GM18951 (cell line): Measurements from ENCODE around the gene NISCH.
A peak's percentile ranks its signal among the peaks of the same experiment; 100 is the strongest.

Experiments
- POLR2A ChIP-seq: IDR thresholded peaks from 4 replicates; pipeline ENCODE4 v1.6.1; 2011; ENCODE audit warnings: mild to moderate bottlenecking; ENCODE audit not compliant: insufficient read length, insufficient read depth; ENCODE audit errors: extremely low read depth
- in situ Hi-C: fragments of 300-500 bp; cut with MboI; formaldehyde crosslinking; loops from one replicate; pipeline ENCODE4 v1.12.0; 2022; ENCODE audit warnings: low sequenced_read_pairs, mixed read lengths, inconsistent platforms; ENCODE audit not compliant: unreplicated experiment

Gene NISCH

GRCh38 chr3:52532517-52532837, 77.1 kb downstream of the NISCH start:
- in situ Hi-C loops = no loop called here
- TF ChIP-seq POLR2A = no peak

- no peak for TF ChIP-seq POLR2A
- in situ Hi-C loops = no loop called here
Measured at GRCh38 chr3:52532838-52533622, 77.6 kb downstream of the NISCH start.

GRCh38 chr3:52533623-52534280, 78.3 kb downstream of the NISCH start, which contains the start of gene NT5DC2:
Gene NT5DC2 (minus strand): TSS chr3:52533857. CDS start chr3:52533737, 120 bp downstream.
- in situ Hi-C loops = no loop called here
- TF ChIP-seq POLR2A = peak; percentile 61

DNA sequence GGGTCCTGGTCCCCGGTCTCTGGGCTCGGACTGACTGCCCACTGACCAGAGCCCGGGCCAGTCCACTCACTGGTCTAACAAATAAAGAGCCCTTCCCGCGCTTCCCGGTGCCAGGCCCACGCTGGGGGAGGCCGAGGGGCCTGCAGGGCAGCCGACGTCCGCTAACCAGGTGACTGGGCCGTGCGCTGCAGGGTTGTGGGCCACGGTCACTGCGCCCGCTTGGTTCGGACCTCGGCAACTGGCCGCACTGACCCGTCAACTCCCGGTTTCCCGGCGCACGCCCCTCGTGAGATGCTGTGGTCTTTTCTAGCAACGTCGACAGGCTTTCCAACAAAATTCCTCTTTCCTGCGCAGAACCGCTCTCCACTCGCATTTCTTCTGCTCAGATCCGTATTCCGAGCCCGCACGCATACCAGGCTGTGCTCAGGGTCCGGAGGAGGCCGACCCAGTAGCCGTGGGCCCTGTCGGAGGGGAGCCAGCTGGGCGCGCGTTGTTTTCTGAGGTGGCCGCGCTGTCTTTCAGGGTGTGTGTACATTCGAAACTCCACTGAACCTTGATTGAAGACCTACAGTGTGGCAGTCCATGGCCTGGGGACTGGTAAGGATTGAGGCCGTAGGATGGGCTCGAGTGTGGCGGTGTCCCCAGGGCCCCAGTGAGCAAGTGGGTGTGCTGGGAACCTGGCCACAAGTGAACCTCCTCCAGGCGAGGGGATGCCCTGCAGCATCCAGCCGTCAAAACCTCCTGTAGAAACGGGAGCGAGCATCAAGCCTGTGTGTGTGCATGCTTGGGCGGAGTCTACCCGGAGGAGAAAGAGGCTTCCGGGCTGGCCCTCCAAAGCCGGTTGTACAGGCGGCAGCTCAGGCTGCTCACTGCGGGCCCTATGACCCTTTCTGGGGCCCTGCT, 79.1 kb downstream of the NISCH start:
- in situ Hi-C loops = no loop called here

GRCh38 chr3:52535411-52536111, 80.2 kb downstream of the NISCH start:
- no peak for TF ChIP-seq POLR2A
- in situ Hi-C loops = no loop called here

More for the DNA sequence above, 79.1 kb downstream of the NISCH start:
- no peak for TF ChIP-seq POLR2A

GRCh38 chr3:52536112-52536368, 80.6 kb downstream of the NISCH start:
- no peak for TF ChIP-seq POLR2A
- in situ Hi-C loops = no loop called here

- TF ChIP-seq POLR2A = peak; percentile 99
- in situ Hi-C loops = no loop called here
Measured at GRCh38 chr3:52536369-52537164, 81.2 kb downstream of the NISCH start, which contains the start of gene UQCC5. Gene UQCC5 (plus strand): TSS chr3:52536605. CDS start chr3:52536756, 151 bp downstream.

DNA sequence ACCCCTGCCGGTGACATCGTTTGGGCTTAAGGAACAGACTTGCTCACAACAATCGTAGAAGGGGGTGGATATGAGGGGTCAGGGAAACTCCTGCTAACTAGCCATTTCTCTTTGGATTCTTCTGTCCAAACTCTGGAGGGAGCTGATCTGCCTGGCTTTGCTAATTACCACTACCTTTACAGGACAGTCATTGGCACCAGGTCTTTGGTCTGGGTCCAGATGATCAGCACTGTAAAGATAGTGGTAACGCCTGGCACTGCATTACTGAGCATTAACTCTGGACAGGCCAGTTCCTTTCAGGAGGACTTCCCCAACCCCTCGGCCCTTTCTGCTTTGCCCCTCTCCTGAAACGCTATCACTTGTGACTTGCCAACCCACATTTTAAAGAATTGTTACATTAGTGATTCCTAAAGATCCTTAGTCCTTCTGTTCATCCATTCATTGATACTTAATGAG, 81.8 kb downstream of the NISCH start:
- in situ Hi-C loops = no loop called here
- TF ChIP-seq POLR2A = no peak

GRCh38 chr3:52537726-52538421, 82.5 kb downstream of the NISCH start:
- TF ChIP-seq POLR2A = no peak
- in situ Hi-C loops = no loop called here

DNA sequence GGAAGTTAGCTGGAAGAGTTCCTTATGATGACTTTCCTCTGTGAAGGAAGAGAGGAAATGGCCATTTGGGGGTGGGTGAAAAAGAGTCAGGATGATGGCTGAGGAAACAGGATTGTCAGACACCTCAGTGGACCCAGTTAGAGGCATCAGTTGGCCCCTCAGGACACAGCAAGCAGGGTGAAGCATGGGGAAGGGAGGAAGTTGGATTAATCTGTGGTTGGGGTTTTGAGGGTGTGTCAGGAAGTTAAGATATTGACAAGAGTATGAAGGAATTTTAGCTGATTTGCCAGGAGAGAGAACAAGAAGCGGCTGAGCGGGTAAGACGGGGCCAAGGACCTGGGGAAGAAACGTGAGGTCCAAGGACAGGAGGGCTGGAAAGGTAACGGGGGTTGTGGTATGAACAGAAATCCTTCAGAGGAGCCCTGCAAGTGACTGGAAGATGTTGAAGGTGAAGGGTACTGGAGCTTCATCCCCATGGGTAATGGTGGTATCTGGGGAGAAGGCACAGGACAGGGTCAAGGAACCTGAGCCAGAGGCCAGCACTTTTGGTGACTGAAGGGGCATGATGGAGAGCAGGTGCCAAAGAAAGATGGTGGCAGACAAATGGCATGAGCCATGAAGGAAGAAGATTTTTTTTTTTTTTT, 83.7 kb downstream of the NISCH start:
- TF ChIP-seq POLR2A = no peak
- in situ Hi-C loops = no loop called here

DNA sequence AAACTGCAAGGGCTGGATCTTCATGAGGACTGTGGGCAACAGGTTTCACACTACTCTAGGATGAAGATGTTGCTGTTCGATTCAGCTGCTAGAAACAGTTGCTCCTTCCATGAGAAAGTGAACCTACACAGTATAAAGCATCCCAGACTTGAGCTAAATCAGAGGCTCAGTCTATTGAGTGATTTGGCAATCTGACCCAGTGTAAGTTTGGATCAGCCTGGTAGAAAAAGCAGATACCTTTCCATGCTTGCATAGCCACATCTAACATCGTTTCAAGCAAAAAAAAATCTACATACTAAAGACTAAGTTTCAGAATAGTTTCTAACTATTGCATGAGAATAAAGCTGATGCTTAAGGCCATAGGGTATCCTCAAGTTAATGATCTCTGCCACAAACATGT, 85.6 kb downstream of the NISCH start:
- TF ChIP-seq POLR2A = no peak
- in situ Hi-C loops = no loop called here
